ENCODE measurements around the gene SUSD6.

The SUSD6 gene

GRCh38 chr14:69763761-69764510, 152.5 kb downstream of the SUSD6 start:
- no peak for DNase-seq (ENCODE audit: low read depth)
